ENCODE results near the gene FIGNL2. TPM values are rescaled to one million over a fixed set of nuclear protein-coding genes. Genes with fewer than 3 reads are reported as not detected.
A peak's percentile ranks its signal among the peaks of the same experiment; 100 is the strongest.

The FIGNL2 gene
- total RNA-seq, 1 experiment from 2014 or later: 0.02 TPM

- no peak for DNase-seq
- Histone ChIP-seq H3K9me3 (replicated peaks) (no peaks in the 10 kb centered on the region), H3K27me3 (peaks cover 19% of the 10 kb centered on the region), H3K4me1 (no peaks in the 10 kb centered on the region), H3K27ac (no peak overlapping the region), H3K4me3 (no peak overlapping the region), H3K36me3 (no peaks in the 10 kb centered on the region)
Measured at GRCh38 chr12:51852404-51853137, 4.1 kb upstream of the FIGNL2 start.

GRCh38 chr12:51851413-51852124, 3.1 kb upstream of the FIGNL2 start:
- no peak for DNase-seq
- no peak overlapping the region for H3K4me3 ChIP-seq
- H3K36me3 ChIP-seq: no peaks in the 10 kb centered on the region
- no peaks in the 10 kb centered on the region for H3K9me3 ChIP-seq (replicated peaks)
- no peaks in the 10 kb centered on the region for H3K4me1 ChIP-seq
- H3K27ac ChIP-seq: no peak overlapping the region
- H3K27me3 ChIP-seq: peaks cover 12% of the 10 kb centered on the region

- no peak overlapping the region for H3K4me3 ChIP-seq
- no peaks in the 10 kb centered on the region for H3K36me3 ChIP-seq
- H3K9me3 ChIP-seq (replicated peaks): no peaks in the 10 kb centered on the region
- DNase-seq: no peak
- no peak overlapping the region for H3K27ac ChIP-seq
- H3K27me3 ChIP-seq: peaks cover 18% of the 10 kb centered on the region
- no peaks in the 10 kb centered on the region for H3K4me1 ChIP-seq
Measured at GRCh38 chr12:51850965-51851299, 2.4 kb upstream of the FIGNL2 start.

GRCh38 chr12:51850081-51850964, 1.8 kb upstream of the FIGNL2 start:
- Histone ChIP-seq H3K4me1 (no peaks in the 10 kb centered on the region), H3K27me3 (peaks cover 21% of the 10 kb centered on the region)

GRCh38 chr12:51848841-51849735, 570 bp upstream of the FIGNL2 start:
- no peak for DNase-seq
- H3K4me1 ChIP-seq: no peaks in the 10 kb centered on the region
- H3K27me3 ChIP-seq: peaks cover 24% of the 10 kb centered on the region
- no peak overlapping the region for H3K4me3 ChIP-seq
- no peak overlapping the region for H3K27ac ChIP-seq
- H3K9me3 ChIP-seq (replicated peaks): no peaks in the 10 kb centered on the region
- H3K36me3 ChIP-seq: no peaks in the 10 kb centered on the region

More at GRCh38 chr12:51850081-51850964, 1.8 kb upstream of the FIGNL2 start:
- no peak for DNase-seq
- Histone ChIP-seq H3K27ac (no peak overlapping the region), H3K9me3 (replicated peaks) (no peaks in the 10 kb centered on the region), H3K36me3 (no peaks in the 10 kb centered on the region), H3K4me3 (no peak overlapping the region)

- no peak overlapping the region for H3K4me3 ChIP-seq
- peaks cover 27% of the 10 kb centered on the region for H3K27me3 ChIP-seq
- H3K36me3 ChIP-seq: no peaks in the 10 kb centered on the region
- no peaks in the 10 kb centered on the region for H3K9me3 ChIP-seq (replicated peaks)
- no peak for DNase-seq
- H3K4me1 ChIP-seq: no peaks in the 10 kb centered on the region
- H3K27ac ChIP-seq: no peak overlapping the region
Measured at GRCh38 chr12:51847643-51848325, 734 bp downstream of the FIGNL2 start.

GRCh38 chr12:51846911-51847642, 1.4 kb downstream of the FIGNL2 start:
- Histone ChIP-seq H3K4me3 (peak overlapping the region; percentile 16; the same call in 1 of the 2 replicates), H3K4me1 (no peaks in the 10 kb centered on the region), H3K9me3 (replicated peaks) (no peaks in the 10 kb centered on the region), H3K27me3 (peaks cover 34% of the 10 kb centered on the region), H3K27ac (no peak overlapping the region), H3K36me3 (no peaks in the 10 kb centered on the region)
- no peak for DNase-seq

GRCh38 chr12:51846271-51846691, 2.2 kb downstream of the FIGNL2 start:
- no peaks in the 10 kb centered on the region for H3K9me3 ChIP-seq (replicated peaks)
- no peak overlapping the region for H3K27ac ChIP-seq
- no peaks in the 10 kb centered on the region for H3K36me3 ChIP-seq
- no peak for DNase-seq
- H3K27me3 ChIP-seq: peaks cover 42% of the 10 kb centered on the region
- no peaks in the 10 kb centered on the region for H3K4me1 ChIP-seq
- no peak overlapping the region for H3K4me3 ChIP-seq

GRCh38 chr12:51845482-51845881, 3.0 kb downstream of the FIGNL2 start:
- peaks cover 50% of the 10 kb centered on the region for H3K27me3 ChIP-seq
- no peaks in the 10 kb centered on the region for H3K9me3 ChIP-seq (replicated peaks)
- H3K27ac ChIP-seq: no peak overlapping the region
- no peak overlapping the region for H3K4me3 ChIP-seq
- no peaks in the 10 kb centered on the region for H3K36me3 ChIP-seq
- no peaks in the 10 kb centered on the region for H3K4me1 ChIP-seq
- no peak for DNase-seq

GRCh38 chr12:51844854-51845253, 3.7 kb downstream of the FIGNL2 start:
- no peak overlapping the region for H3K27ac ChIP-seq
- no peak for DNase-seq
- H3K4me3 ChIP-seq: no peak overlapping the region
- H3K27me3 ChIP-seq: peaks cover 56% of the 10 kb centered on the region
- H3K36me3 ChIP-seq: no peaks in the 10 kb centered on the region
- no peaks in the 10 kb centered on the region for H3K9me3 ChIP-seq (replicated peaks)
- H3K4me1 ChIP-seq: no peaks in the 10 kb centered on the region

GRCh38 chr12:51841727-51842126, 6.8 kb downstream of the FIGNL2 start:
- no peaks in the 10 kb centered on the region for H3K9me3 ChIP-seq (replicated peaks)
- peaks cover 74% of the 10 kb centered on the region for H3K27me3 ChIP-seq
- no peak overlapping the region for H3K4me3 ChIP-seq
- no peaks in the 10 kb centered on the region; the same call in 1 of the 2 replicates for H3K4me1 ChIP-seq
- DNase-seq: no peak
- no peaks in the 10 kb centered on the region for H3K36me3 ChIP-seq
- H3K27ac ChIP-seq: no peak overlapping the region

GRCh38 chr12:51840966-51841365, 7.6 kb downstream of the FIGNL2 start:
- no peak overlapping the region for H3K4me3 ChIP-seq
- H3K9me3 ChIP-seq (replicated peaks): no peaks in the 10 kb centered on the region
- H3K27me3 ChIP-seq: peaks cover 71% of the 10 kb centered on the region
- no peaks in the 10 kb centered on the region; the same call in 1 of the 2 replicates for H3K4me1 ChIP-seq
- no peak for DNase-seq
- no peak overlapping the region for H3K27ac ChIP-seq
- no peaks in the 10 kb centered on the region for H3K36me3 ChIP-seq

- H3K27ac ChIP-seq: no peak overlapping the region
Measured at GRCh38 chr12:51839310-51839947, 9.1 kb downstream of the FIGNL2 start.

More at GRCh38 chr12:51839310-51839947, 9.1 kb downstream of the FIGNL2 start:
- H3K27me3 ChIP-seq: peaks cover 64% of the 10 kb centered on the region
- H3K4me1 ChIP-seq: no peaks in the 10 kb centered on the region; the same call in 1 of the 2 replicates
- no peak overlapping the region for H3K4me3 ChIP-seq
- no peaks in the 10 kb centered on the region for H3K9me3 ChIP-seq (replicated peaks)
- no peaks in the 10 kb centered on the region for H3K36me3 ChIP-seq
- no peak for DNase-seq

Measured in SJCRH30 (cell line).